ENCODE results near the gene DENND6B. TPM values are rescaled to one million over a fixed set of nuclear protein-coding genes. Genes with fewer than 3 reads are reported as not detected.

The DENND6B gene
- total and polyA plus RNA-seq, 2 of the 13 experiments (the other 11 are each of a cell fraction or from before 2014, with no cell fraction given), result 0.95 to 3.8 TPM

- TF ChIP-seq, protein P1, sequence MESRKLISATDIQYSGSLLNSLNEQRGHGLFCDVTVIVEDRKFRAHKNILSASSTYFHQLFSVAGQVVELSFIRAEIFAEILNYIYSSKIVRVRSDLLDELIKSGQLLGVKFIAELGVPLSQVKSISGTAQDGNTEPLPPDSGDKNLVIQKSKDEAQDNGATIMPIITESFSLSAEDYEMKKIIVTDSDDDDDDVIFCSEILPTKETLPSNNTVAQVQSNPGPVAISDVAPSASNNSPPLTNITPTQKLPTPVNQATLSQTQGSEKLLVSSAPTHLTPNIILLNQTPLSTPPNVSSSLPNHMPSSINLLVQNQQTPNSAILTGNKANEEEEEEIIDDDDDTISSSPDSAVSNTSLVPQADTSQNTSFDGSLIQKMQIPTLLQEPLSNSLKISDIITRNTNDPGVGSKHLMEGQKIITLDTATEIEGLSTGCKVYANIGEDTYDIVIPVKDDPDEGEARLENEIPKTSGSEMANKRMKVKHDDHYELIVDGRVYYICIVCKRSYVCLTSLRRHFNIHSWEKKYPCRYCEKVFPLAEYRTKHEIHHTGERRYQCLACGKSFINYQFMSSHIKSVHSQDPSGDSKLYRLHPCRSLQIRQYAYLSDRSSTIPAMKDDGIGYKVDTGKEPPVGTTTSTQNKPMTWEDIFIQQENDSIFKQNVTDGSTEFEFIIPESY (CRISPR knock-in tag; IDR thresholded peaks at IDR 0.05), result peak; percentile 64
- TF ChIP-seq ZNF678 (CRISPR knock-in tag; IDR thresholded peaks at IDR 0.05) (peak; percentile 33; the same call in 1 of the 2 replicates), RAD51 (IDR thresholded peaks at IDR 0.05; ENCODE audit: borderline replicate concordance) (no peak), GLMP (CRISPR knock-in tag; IDR thresholded peaks at IDR 0.05; ENCODE audit: borderline replicate concordance) (no peak), ZFYVE20 (CRISPR knock-in tag; IDR thresholded peaks at IDR 0.05; ENCODE audit: borderline replicate concordance, low read depth) (0 out of 2 replicates have a peak, but pooled peaks have one; percentile 30), ZNF432 (CRISPR knock-in tag; IDR thresholded peaks at IDR 0.05; ENCODE audit: borderline replicate concordance) (no peak), MXD4 (CRISPR knock-in tag; IDR thresholded peaks at IDR 0.05) (0 out of 2 replicates have a peak, but pooled peaks have one; percentile 41), CC2D1A (CRISPR knock-in tag; IDR thresholded peaks at IDR 0.05) (0 out of 2 replicates have a peak, but pooled peaks have one; percentile 31), ZNF644 (CRISPR knock-in tag; IDR thresholded peaks at IDR 0.05; ENCODE audit: low read depth) (no peak), RFX3 (CRISPR knock-in tag; IDR thresholded peaks at IDR 0.05) (no peak), FIP1L1 (IDR thresholded peaks at IDR 0.05; ENCODE audit: borderline replicate concordance, insufficient read depth, low read depth, low read length) (no peak), ZNF776 (CRISPR knock-in tag; IDR thresholded peaks at IDR 0.05) (no peak; the same call in 1 of the 2 replicates), ZKSCAN1 (IDR thresholded peaks at IDR 0.05; ENCODE audit: low read length) (no peak), CREM (IDR thresholded peaks at IDR 0.05) (0 out of 2 replicates have a peak, but pooled peaks have one; percentile 49), CREM (CRISPR knock-in tag; IDR thresholded peaks at IDR 0.05) (no peak), CENPX (CRISPR knock-in tag; IDR thresholded peaks at IDR 0.05) (no peak), ZNF263 (CRISPR knock-in tag; IDR thresholded peaks at IDR 0.05) (no peak), ETV6 (CRISPR knock-in tag; conservative IDR thresholded peaks at IDR 0.05) (peak; percentile 68; the same call in 1 of the 2 replicates), SNRNP70 (IDR thresholded peaks at IDR 0.05; ENCODE audit: low read depth, low read length) (no peak)
- TF ChIP-seq, protein P2, sequence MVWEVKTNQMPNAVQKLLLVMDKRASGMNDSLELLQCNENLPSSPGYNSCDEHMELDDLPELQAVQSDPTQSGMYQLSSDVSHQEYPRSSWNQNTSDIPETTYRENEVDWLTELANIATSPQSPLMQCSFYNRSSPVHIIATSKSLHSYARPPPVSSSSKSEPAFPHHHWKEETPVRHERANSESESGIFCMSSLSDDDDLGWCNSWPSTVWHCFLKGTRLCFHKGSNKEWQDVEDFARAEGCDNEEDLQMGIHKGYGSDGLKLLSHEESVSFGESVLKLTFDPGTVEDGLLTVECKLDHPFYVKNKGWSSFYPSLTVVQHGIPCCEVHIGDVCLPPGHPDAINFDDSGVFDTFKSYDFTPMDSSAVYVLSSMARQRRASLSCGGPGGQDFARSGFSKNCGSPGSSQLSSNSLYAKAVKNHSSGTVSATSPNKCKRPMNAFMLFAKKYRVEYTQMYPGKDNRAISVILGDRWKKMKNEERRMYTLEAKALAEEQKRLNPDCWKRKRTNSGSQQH (CRISPR knock-in tag; IDR thresholded peaks at IDR 0.05; ENCODE audit: low read depth), result peak; percentile 34; the same call in 1 of the 2 replicates
- TF ChIP-seq, protein P3, sequence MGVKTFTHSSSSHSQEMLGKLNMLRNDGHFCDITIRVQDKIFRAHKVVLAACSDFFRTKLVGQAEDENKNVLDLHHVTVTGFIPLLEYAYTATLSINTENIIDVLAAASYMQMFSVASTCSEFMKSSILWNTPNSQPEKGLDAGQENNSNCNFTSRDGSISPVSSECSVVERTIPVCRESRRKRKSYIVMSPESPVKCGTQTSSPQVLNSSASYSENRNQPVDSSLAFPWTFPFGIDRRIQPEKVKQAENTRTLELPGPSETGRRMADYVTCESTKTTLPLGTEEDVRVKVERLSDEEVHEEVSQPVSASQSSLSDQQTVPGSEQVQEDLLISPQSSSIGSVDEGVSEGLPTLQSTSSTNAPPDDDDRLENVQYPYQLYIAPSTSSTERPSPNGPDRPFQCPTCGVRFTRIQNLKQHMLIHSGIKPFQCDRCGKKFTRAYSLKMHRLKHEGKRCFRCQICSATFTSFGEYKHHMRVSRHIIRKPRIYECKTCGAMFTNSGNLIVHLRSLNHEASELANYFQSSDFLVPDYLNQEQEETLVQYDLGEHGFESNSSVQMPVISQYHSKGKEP (CRISPR knock-in tag; IDR thresholded peaks at IDR 0.05), result no peak
- TF ChIP-seq, protein P4, sequence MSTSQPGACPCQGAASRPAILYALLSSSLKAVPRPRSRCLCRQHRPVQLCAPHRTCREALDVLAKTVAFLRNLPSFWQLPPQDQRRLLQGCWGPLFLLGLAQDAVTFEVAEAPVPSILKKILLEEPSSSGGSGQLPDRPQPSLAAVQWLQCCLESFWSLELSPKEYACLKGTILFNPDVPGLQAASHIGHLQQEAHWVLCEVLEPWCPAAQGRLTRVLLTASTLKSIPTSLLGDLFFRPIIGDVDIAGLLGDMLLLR (CRISPR knock-in tag; IDR thresholded peaks at IDR 0.05), result no peak
- TF ChIP-seq, protein P5, sequence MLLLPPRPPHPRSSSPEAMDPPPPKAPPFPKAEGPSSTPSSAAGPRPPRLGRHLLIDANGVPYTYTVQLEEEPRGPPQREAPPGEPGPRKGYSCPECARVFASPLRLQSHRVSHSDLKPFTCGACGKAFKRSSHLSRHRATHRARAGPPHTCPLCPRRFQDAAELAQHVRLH (CRISPR knock-in tag; IDR thresholded peaks at IDR 0.05; ENCODE audit: borderline replicate concordance, low read depth), result no peak; the same call in 1 of the 2 replicates
Observed at GRCh38 chr22:50293441-50294318, 33.1 kb downstream of the DENND6B start (continued).

Data from HepG2 (cell line).